Right atrium auricular region (tissue), 2 donors: Measurements from ENCODE around the gene CACNA1D. TPM values are rescaled to one million over a fixed set of nuclear protein-coding genes. Genes with fewer than 3 reads are reported as not detected.

ENCODE experiments used
- DNase-seq: peaks from one replicate; pipeline ENCODE4 v3.0.0-alpha.2; 2019; ENCODE audit warnings: low spot score
- H3K27ac ChIP-seq, 2 donors: fragments of 200-600 bp; sonication (generic); 1 replicate in 1 of 2; 2 replicates in 1 of 2; pipeline ENCODE4 v1.5.1; 2016 to 2019
- H3K27me3 ChIP-seq, 2 donors: fragments of 200-600 bp; sonication (generic); one replicate each; pipeline versions ENCODE4 v1.5.1 to v1.6.0; 2017 to 2019
- H3K36me3 ChIP-seq: fragments of 200-600 bp; sonication (generic); one replicate; pipeline ENCODE4 v1.5.1; 2016
- H3K4me1 ChIP-seq, 2 donors: fragments of 200-600 bp; sonication (generic); one replicate each; pipeline versions ENCODE4 v1.5.1 to v1.6.0; 2017 to 2019
- H3K4me3 ChIP-seq, 2 donors: fragments of 200-600 bp; sonication (generic); 1 replicate in 1 of 2; 2 replicates in 1 of 2; pipeline ENCODE4 v1.5.1; 2017 to 2019; ENCODE audit warnings: mild to moderate bottlenecking in 1 of 2, moderate library complexity in 1 of 2
- H3K9me3 ChIP-seq, 2 donors: fragments of 200-600 bp; sonication (generic); one replicate each; pipeline ENCODE4 v1.5.1; 2019
- total RNA-seq, 2 donors: library from RNA; depleted of rRNA; stranded (reverse); fragments of >200 nt; gene quantifications; one replicate each; pipeline ENCODE4 v1.1.0, GENCODE V29; 2016
- TF ChIP-seq, protein P1 (sequence below), 2 donors: fragments of 200-600 bp; sonication (generic); IDR thresholded peaks; one replicate each; pipeline ENCODE4 v1.5.1; 2019; ENCODE audit warnings: antibody characterized with exemption in 2 of 2

CACNA1D gene
- total RNA-seq, 2 donors from 2014 or later: 2.7 to 9.6 TPM

DNA sequence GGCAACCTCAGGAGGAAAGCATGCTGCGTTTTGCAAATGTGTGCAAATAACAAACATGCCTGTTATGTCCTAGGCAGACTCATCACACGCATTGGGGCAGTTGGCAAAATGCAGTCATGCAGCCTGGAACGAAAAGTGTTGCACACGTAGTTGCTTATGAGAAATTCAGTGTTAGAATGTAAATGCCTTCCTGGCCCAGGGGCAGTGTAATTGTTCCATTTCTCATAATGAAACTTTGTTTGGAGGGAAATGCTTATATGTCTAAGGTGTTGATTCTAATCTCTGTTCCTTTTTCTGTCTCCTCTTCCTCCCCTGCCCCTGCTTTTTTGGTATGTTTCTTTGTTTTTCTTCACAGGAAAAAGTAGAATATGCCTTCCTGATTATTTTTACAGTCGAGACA, 156.0 kb downstream of the CACNA1D start:
- Histone ChIP-seq H3K27me3 (no peaks in the 10 kb centered on the region), H3K4me1 (no peaks in the 10 kb centered on the region), H3K4me3 (no peak overlapping the region), H3K36me3 (no peaks in the 10 kb centered on the region), H3K9me3 (no peaks in the 10 kb centered on the region), H3K27ac (no peak overlapping the region)
- no peak for DNase-seq
- TF ChIP-seq, protein P1, sequence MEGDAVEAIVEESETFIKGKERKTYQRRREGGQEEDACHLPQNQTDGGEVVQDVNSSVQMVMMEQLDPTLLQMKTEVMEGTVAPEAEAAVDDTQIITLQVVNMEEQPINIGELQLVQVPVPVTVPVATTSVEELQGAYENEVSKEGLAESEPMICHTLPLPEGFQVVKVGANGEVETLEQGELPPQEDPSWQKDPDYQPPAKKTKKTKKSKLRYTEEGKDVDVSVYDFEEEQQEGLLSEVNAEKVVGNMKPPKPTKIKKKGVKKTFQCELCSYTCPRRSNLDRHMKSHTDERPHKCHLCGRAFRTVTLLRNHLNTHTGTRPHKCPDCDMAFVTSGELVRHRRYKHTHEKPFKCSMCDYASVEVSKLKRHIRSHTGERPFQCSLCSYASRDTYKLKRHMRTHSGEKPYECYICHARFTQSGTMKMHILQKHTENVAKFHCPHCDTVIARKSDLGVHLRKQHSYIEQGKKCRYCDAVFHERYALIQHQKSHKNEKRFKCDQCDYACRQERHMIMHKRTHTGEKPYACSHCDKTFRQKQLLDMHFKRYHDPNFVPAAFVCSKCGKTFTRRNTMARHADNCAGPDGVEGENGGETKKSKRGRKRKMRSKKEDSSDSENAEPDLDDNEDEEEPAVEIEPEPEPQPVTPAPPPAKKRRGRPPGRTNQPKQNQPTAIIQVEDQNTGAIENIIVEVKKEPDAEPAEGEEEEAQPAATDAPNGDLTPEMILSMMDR (IDR thresholded peaks at IDR 0.05): no peak

DNA sequence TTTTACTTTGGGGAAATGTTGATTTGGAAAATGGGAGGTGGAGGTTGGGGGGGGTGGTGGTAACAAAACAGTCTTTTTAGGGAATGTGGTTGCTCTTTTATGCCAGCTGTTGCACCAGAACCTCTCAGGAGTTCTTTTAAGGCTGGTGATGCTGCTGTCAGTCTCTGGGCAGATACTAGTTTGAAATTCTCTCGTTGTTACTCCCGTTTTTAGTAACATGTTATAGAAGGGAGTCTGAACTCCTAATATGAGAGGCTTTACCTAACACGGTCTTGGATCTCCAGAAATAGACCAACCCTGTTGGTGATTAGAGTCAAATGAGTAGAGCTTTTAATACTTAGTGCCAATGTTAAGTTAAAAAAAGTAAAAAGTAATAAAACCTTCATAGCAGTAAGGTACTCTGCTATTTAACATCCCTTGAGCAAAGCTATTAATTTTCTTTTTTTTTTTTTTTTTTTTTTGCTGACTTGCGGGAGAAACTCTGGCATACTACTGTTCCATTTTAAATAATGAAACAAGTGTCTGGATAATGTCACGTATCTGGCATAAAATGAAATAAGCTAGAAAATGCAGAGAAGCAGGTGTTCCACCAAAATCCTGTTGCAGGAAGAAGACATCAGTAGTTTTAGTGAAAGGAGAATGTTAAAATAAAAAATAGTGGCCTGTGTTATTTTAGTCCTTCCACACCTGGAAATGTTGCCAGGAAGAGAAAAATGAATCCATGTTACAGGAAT, 156.7 kb downstream of the CACNA1D start:
- no peaks in the 10 kb centered on the region for H3K27me3 ChIP-seq
- TF ChIP-seq, protein P1 (IDR thresholded peaks at IDR 0.05): no peak
- no peak for DNase-seq

DNA sequence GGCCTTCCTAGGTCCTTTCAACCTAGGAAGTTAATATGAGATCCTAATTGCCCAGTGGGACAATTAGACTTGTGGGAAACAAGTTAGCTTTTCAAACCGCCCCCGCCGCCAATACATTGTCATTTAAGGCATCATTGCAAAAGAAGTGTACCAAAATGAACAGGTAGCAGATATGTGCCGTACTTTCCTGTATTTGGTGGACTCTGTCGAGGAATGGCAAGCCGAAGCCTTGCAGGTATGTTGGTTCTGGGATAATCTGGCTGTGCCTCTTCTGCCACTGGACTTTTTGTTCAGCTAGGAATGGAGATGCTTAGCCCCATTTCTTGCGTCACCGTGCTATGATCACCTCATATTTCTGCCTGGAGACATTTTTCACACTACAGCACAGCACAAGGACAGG, 157.5 kb downstream of the CACNA1D start:
- DNase-seq: no peak
- H3K4me1 ChIP-seq: no peaks in the 10 kb centered on the region
- TF ChIP-seq, protein P1 (IDR thresholded peaks at IDR 0.05): no peak
- H3K9me3 ChIP-seq: no peaks in the 10 kb centered on the region
- no peak overlapping the region for H3K4me3 ChIP-seq
- H3K36me3 ChIP-seq: no peaks in the 10 kb centered on the region
- H3K27me3 ChIP-seq: no peaks in the 10 kb centered on the region
- no peak overlapping the region for H3K27ac ChIP-seq

More for the DNA sequence above, 156.7 kb downstream of the CACNA1D start:
- no peaks in the 10 kb centered on the region for H3K4me1 ChIP-seq
- H3K4me3 ChIP-seq: no peak overlapping the region
- H3K9me3 ChIP-seq: no peaks in the 10 kb centered on the region
- no peak overlapping the region for H3K27ac ChIP-seq
- H3K36me3 ChIP-seq: no peaks in the 10 kb centered on the region

DNA sequence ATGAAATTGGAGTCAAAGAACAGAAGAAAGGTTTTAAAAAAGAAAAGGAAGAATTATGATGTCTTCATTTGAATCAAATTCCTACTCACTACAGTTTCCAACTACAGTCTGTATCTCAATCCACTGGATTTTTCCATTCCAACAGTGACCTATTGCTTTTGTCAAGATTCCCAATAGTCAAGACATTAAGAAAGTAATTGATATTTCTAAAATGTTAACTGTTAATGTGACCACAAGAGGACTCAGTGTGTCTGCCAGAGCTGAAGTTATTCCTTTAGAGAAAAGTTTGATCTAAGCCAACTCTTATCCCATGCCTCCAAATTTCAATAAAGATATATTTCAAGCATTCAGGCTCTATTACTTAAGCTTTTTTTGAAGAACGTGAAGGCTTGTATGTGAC, 163.2 kb downstream of the CACNA1D start:
- no peak overlapping the region for H3K4me3 ChIP-seq
- peaks cover 0 to 14% of the 10 kb centered on the region in 2 donors for H3K9me3 ChIP-seq
- H3K36me3 ChIP-seq: no peaks in the 10 kb centered on the region
- no peak overlapping the region for H3K27ac ChIP-seq
- TF ChIP-seq, protein P1 (IDR thresholded peaks at IDR 0.05): no peak
- DNase-seq: no peak
- no peaks in the 10 kb centered on the region for H3K4me1 ChIP-seq
- no peaks in the 10 kb centered on the region for H3K27me3 ChIP-seq

DNA sequence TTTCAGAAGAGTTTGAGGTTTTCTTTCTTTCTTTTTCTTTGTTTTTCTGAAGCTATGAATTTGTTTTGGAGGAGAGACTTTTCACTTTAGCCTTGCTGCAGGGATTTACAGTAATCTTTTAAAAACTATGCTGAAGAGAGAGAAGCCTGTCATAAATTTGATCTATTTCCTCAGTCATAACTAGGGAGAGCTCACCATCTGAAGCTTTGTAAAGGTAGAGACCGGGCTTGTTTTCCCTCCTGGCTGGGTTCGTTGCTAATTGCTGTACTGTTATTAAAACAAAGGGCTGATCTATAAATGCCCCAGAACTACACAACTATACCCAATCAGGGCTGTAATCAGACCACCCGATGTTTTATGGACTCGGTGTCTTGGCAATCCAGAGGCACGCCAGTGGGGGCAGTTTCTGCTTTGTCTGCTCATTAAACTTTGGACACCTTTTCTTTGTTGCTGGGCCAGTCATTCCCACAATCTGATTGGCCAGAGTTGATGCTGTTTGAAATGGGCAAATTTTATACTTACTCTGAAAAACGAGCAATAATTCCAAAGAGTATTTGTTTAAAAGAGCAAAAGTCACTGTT, 164.3 kb downstream of the CACNA1D start:
- Histone ChIP-seq H3K36me3 (no peaks in the 10 kb centered on the region), H3K27me3 (no peaks in the 10 kb centered on the region), H3K27ac (no peak overlapping the region), H3K4me1 (no peaks in the 10 kb centered on the region), H3K9me3 (peaks cover 0 to 14% of the 10 kb centered on the region in 2 donors), H3K4me3 (no peak overlapping the region)
- TF ChIP-seq, protein P1 (IDR thresholded peaks at IDR 0.05): no peak
- DNase-seq: no peak
